Activated T-helper 9 cell treated with anti-CD3 and anti-CD28 coated beads, Interleukin-2, amount 50 U/mL, for 16 hours (primary cell): Measurements from ENCODE around the gene TRAFD1.

Experiments
- DNase-seq: peaks from one replicate; pipeline ENCODE4 v3.0.0-alpha.2; 2020; ENCODE audit warnings: low read depth

TRAFD1 gene

GRCh38 chr12:112160611-112161010 is 35.3 kb downstream of the TRAFD1 start:
- no peak for DNase-seq

GRCh38 chr12:112161711-112162110 is 36.4 kb downstream of the TRAFD1 start:
- no peak for DNase-seq

- no peak for DNase-seq
These were observed 37.0 kb downstream of the TRAFD1 start for GRCh38 chr12:112162241-112162790.

- no peak for DNase-seq
These were observed 37.7 kb downstream of the TRAFD1 start for GRCh38 chr12:112163056-112163455.

- no peak for DNase-seq
These were observed 38.2 kb downstream of the TRAFD1 start for GRCh38 chr12:112163471-112163991.

GRCh38 chr12:112164011-112164660 is 38.8 kb downstream of the TRAFD1 start:
- DNase-seq, result no peak

GRCh38 chr12:112165624-112166023 is 40.3 kb downstream of the TRAFD1 start:
- no peak for DNase-seq

GRCh38 chr12:112166051-112167015 is 41.0 kb downstream of the TRAFD1 start:
- no peak for DNase-seq

- no peak for DNase-seq
These were observed 41.7 kb downstream of the TRAFD1 start for GRCh38 chr12:112167031-112167461.

- no peak for DNase-seq
These were observed 42.6 kb downstream of the TRAFD1 start for GRCh38 chr12:112167718-112168525.

- DNase-seq, result no peak
These were observed 43.2 kb downstream of the TRAFD1 start for GRCh38 chr12:112168561-112168971.

- DNase-seq, result no peak
These were observed 44.0 kb downstream of the TRAFD1 start for GRCh38 chr12:112169161-112169872.

- DNase-seq, result no peak
These were observed 44.6 kb downstream of the TRAFD1 start for GRCh38 chr12:112169966-112170365.

- DNase-seq, result no peak
These were observed 45.0 kb downstream of the TRAFD1 start for GRCh38 chr12:112170376-112170775.

- no peak for DNase-seq
These were observed 45.7 kb downstream of the TRAFD1 start for GRCh38 chr12:112170971-112171596.

- no peak for DNase-seq
These were observed 47.4 kb downstream of the TRAFD1 start for GRCh38 chr12:112172556-112173324.

- DNase-seq, result no peak
These were observed 50.2 kb downstream of the TRAFD1 start for GRCh38 chr12:112175361-112176155.

GRCh38 chr12:112176321-112177010 is 51.1 kb downstream of the TRAFD1 start:
- no peak for DNase-seq
